Inflammatory macrophage treated with lipopolysaccharide for 1 hour (primary cell): ENCODE results near the gene AKR1C2.
"Not testable (repeated sequence)": the region's sequence is repeated elsewhere in the genome, so short reads cannot be mapped to it uniquely, and the experiment has no call there.

Experiments used
- DNase-seq, 2 donors: peaks; one replicate each; pipeline ENCODE4 v3.0.0-alpha.2; 2020 to 2022

Gene AKR1C2

DNA sequence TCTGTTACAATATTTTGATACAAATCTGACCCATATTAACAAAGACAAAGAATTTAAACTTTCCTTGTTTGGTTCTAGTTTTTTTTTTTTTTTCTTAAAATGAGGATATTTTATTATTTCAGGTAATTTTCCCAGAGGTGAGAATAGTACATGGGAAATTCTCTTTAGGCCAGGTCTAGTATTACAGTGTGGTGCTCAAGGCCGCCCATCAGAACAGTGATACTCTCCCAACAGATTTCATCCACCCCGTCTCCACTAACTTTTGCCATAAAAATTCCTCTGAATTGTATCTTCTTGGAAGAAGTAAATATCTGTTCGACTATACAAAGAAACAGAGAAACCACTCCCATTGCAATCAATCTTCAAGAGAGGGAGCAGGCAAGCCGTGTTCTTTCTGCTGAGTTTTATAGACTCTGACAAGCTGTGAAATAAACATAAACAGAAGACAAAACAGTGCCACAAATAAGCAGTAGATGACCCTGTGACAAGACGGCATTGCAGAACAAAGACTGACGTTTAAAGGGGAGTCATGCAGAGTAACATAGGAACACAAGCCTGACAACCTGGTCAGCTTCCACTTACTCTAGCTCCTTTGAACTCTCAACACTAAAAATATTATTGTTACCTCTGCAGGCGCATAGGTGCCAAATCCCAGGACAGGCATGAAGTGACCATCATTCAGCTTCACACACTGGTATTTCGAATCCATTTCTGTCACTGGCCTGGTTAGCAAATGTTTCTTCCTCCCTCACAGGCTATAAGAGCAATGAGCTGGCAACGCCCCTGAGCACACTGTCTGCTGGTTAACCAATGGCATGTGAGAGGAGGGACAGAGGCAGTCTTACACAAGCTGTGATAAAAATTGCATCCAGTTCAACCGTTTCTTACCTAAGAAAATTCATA is at the start of gene AKR1C2:
Gene AKR1C2 (minus strand): TSS at position 731 of the 903 bp plus-strand sequence. CDS start 22 bp downstream, at position 709.
- DNase-seq, result not testable (repeated sequence)

- DNase-seq, result not testable (repeated sequence)
Observed at GRCh38 chr10:5052951-5053500, 49.4 kb upstream of the AKR1C2 start.

- no peak for DNase-seq
Observed at GRCh38 chr10:5047912-5048628, 44.4 kb upstream of the AKR1C2 start.

- not testable (repeated sequence) for DNase-seq
Observed at GRCh38 chr10:5047055-5047454, 43.4 kb upstream of the AKR1C2 start.

DNA sequence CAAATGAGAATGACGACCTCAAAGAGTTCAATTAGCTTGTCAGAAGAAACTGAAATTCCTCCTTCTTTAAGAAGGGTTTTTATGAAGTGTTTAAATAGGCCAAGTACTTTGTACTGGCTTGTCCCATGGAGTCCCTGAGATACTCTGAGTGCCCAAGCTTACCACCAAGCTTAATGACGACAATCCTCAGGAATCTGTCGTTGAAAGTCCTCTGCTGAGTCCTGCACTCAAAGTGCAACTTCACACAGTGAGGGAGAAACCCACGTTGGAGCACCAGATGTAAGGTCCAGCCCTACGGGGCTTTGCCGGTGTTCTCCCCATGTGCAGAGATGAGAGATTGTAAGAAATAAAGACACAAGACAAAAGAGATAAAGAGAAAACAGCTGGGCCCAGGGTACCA is 42.8 kb upstream of the AKR1C2 start:
- no peak for DNase-seq

GRCh38 chr10:5045095-5045494 is 41.4 kb upstream of the AKR1C2 start:
- no peak for DNase-seq

DNA sequence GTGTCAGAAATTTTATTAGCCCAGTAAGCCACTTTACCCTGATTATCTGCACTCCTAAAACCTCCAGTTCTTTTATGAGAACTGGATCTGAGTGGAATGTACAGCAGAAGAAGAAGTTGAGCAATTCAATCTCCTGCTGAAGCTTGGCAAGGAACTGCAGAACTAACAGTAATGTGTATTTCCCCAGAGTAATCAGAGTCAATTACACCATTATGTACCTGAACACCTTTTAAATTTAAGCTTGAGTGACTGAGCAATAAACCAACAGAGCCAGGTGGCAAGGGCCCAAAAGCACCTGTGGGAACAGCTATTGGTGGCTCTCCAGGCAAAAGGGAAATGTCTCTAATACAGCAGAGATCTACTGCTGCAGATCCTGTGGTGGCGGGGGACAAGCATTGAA is 40.1 kb upstream of the AKR1C2 start:
- DNase-seq, result no peak

- no peak for DNase-seq
Observed at GRCh38 chr10:5042922-5043321, 39.3 kb upstream of the AKR1C2 start.

DNA sequence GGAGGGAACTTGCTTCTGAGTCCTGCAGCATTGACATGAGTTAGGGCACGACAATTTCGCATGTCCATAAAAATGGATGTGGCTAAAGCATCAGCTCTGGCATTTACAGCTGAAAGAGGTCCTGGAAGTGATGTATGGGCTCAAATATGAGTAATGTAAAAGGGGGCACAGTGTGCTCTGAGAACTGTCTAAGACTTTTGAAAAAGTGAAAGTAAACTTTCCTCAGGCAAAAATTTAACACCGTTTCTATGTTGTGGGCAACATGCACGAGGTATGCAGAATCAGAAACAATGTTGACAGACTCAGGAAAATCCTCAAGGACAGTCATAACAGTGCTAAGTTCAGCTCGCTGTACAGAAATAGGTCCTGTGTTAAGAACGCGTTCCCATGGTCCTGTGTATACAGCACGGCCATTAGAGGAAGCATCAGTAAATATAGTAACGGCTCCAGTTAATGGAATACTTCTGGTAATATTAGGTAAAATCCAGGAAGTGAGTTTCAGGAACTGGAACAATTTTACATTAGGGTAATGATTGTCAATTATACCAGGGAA is 37.9 kb upstream of the AKR1C2 start:
- no peak for DNase-seq

- DNase-seq, result no peak
Observed at GRCh38 chr10:5040781-5041470, 37.3 kb upstream of the AKR1C2 start.

- DNase-seq, result no peak
Observed at GRCh38 chr10:5040010-5040673, 36.5 kb upstream of the AKR1C2 start.

DNA sequence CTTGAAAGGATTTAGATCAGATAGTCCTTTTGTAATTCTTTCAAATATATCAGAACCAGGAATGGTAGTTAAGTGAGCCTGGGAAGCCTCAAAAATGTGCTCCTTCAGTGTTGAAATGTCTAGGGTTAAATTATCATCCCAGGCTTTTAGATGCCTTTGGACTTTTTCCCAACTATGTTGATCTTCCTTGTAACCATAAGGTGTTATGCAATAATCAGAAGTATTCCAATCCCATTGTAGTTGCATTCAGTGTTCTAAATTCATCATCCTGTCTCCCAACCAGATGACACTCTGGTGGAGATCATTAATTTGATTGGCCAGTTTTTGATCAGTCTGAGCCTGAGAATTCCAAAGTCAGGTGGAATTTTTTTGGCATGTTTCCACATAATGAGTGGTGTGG is 35.1 kb upstream of the AKR1C2 start:
- no peak for DNase-seq

GRCh38 chr10:5038101-5038500 is 34.4 kb upstream of the AKR1C2 start:
- no peak for DNase-seq

DNA sequence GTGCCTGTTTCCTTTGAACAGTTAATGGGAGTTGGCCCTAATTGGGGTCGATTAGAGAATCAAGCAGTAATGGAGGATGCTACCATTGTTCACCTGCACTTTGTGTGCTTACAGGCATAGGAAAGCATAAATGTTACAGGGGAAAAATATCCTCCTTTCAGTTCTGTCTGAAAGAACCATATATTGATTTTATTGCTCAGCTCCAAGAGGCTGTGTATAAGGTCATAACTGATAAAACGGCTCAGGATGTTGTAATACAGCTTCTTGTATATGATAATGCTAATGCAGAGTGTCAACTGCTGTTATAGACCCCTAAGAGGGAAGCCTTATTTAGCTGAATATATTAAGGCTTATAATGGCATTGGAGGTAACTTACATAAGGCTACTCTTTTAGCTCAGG is 32.9 kb upstream of the AKR1C2 start:
- DNase-seq, result no peak

DNA sequence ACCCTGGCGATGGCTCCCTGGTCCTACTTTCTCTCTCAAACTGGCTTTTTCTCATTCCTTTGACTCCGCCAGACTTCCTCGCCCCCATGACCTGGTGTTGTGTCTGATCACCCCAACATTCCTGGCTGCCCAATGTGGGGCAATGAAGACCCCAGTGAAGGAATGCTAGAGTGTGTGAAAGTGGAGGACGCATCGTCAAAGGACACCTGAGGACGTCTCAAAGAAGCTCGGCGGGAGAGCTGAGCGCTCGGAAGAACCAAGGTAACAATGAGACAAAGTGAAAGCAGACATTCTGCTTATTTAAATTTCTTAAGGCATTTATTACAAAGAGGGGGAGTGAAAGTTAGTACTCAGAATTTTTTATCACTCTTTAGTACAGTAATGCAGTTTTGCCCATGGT is 31.7 kb upstream of the AKR1C2 start:
- no peak for DNase-seq

GRCh38 chr10:5034588-5034987 is 30.9 kb upstream of the AKR1C2 start:
- DNase-seq, result no peak

- peak in 1 of 2 donors; percentile 43 for DNase-seq
Observed at GRCh38 chr10:5033061-5033778, 29.6 kb upstream of the AKR1C2 start.

- DNase-seq, result not testable (repeated sequence)
Observed at GRCh38 chr10:5032444-5032843, 28.8 kb upstream of the AKR1C2 start.

GRCh38 chr10:5031588-5031987 is 27.9 kb upstream of the AKR1C2 start:
- DNase-seq, result peak in 1 of 2 donors; percentile 26

- no peak for DNase-seq
Observed at GRCh38 chr10:5030989-5031388, 27.3 kb upstream of the AKR1C2 start.

- peak; percentile 32 to 74 for DNase-seq
Observed at GRCh38 chr10:5025461-5025881, 21.8 kb upstream of the AKR1C2 start.
